ENCODE results near the gene ZNF558. TPM values are rescaled to one million over a fixed set of nuclear protein-coding genes. Genes with fewer than 3 reads are reported as not detected.

Gene ZNF558
- total RNA-seq, 2 donors from 2014 or later: 13.2 to 22.4 TPM

- ATAC-seq (no peak), DNase-seq (no peak)
- Histone ChIP-seq H3K27ac (no peak overlapping the region), H3K36me3 (replicated peaks in 1 of 2; ENCODE audit: insufficient read depth in 1 of 2, low read depth in 2 of 2) (no peaks in the 10 kb centered on the region), H3K4me1 (no peaks in the 10 kb centered on the region), H3K4me3 (no peak overlapping the region), H3K27me3 (no peaks in the 10 kb centered on the region), H3K9me3 (no peaks in the 10 kb centered on the region)
- intact Hi-C loops (cut with DNase I): no loop called here
- TF ChIP-seq POLR2A (IDR thresholded peaks at IDR 0.05): no peak
Observed at GRCh38 chr19:8866344-8866743, 34.2 kb upstream of the ZNF558 start.

DNA sequence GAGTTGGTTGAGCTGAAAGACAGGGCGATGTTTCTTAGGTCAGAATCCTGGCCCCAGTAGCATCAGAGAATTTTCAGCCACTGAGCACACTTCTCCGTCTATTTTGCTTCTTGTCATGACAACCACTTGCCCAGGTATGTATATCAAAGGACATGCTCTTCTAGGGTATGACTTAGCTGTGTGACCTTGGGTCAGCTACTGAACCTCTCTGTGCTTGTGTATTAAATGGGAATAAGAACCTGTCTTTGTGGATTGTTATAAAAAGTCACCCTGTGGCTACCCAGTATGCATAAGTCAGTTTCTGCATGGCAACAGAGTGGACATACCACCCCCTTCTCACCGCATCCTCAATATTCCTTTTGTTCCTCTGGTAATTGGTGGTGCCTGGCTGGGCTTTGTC lies 26.2 kb upstream of the ZNF558 start:
- no peak for ATAC-seq
- TF ChIP-seq POLR2A (IDR thresholded peaks at IDR 0.05): no peak
- Histone ChIP-seq H3K4me1 (no peaks in the 10 kb centered on the region), H3K9me3 (no peaks in the 10 kb centered on the region), H3K27ac (no peak overlapping the region), H3K27me3 (no peaks in the 10 kb centered on the region), H3K36me3 (replicated peaks in 1 of 2; ENCODE audit: insufficient read depth in 1 of 2, low read depth in 2 of 2) (no peaks in the 10 kb centered on the region), H3K4me3 (no peak overlapping the region)
- WGBS, 2 donors: 70 to 73% methylated on average over 3 of the region's 3 CpGs
- no peak for DNase-seq
- intact Hi-C loops (cut with DNase I): no loop called here

GRCh38 chr19:8850488-8850887 lies 18.4 kb upstream of the ZNF558 start:
- Histone ChIP-seq H3K36me3 (replicated peaks in 1 of 2; ENCODE audit: insufficient read depth in 1 of 2, low read depth in 2 of 2) (no peaks in the 10 kb centered on the region), H3K27me3 (no peaks in the 10 kb centered on the region), H3K27ac (no peak overlapping the region), H3K4me3 (no peak overlapping the region), H3K9me3 (peaks cover 0 to 11% (median 0%) of the 10 kb centered on the region in 3 donors), H3K4me1 (no peaks in the 10 kb centered on the region)
- WGBS, 2 donors: 85 to 93% methylated on average over 3 of the region's 3 CpGs
- intact Hi-C loops (cut with DNase I): no loop called here
- TF ChIP-seq, protein P1, sequence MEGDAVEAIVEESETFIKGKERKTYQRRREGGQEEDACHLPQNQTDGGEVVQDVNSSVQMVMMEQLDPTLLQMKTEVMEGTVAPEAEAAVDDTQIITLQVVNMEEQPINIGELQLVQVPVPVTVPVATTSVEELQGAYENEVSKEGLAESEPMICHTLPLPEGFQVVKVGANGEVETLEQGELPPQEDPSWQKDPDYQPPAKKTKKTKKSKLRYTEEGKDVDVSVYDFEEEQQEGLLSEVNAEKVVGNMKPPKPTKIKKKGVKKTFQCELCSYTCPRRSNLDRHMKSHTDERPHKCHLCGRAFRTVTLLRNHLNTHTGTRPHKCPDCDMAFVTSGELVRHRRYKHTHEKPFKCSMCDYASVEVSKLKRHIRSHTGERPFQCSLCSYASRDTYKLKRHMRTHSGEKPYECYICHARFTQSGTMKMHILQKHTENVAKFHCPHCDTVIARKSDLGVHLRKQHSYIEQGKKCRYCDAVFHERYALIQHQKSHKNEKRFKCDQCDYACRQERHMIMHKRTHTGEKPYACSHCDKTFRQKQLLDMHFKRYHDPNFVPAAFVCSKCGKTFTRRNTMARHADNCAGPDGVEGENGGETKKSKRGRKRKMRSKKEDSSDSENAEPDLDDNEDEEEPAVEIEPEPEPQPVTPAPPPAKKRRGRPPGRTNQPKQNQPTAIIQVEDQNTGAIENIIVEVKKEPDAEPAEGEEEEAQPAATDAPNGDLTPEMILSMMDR (IDR thresholded peaks at IDR 0.05): no peak
- TF ChIP-seq POLR2A (IDR thresholded peaks at IDR 0.05): no peak
- no peak for ATAC-seq
- DNase-seq: no peak

DNA sequence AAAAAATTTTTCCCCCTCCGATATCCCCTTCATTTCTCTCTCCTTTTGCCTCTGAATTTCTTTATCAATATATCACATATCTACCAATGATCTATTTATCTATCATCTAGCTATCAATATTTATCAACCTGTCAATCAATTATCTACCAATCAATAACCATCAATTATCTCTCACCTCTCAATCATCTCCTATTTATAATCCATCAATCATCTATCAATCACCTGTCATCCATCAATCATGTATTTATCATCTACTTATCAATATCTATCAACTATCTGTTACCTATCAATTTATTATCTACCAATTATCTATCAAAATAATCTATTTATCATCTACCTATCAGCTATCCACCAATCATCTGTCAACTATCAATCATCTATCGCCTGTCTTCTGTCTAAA lies 17.1 kb upstream of the ZNF558 start:
- ATAC-seq: no peak
- H3K27me3 ChIP-seq: no peaks in the 10 kb centered on the region
- TF ChIP-seq, protein P1 (IDR thresholded peaks at IDR 0.05): no peak
- TF ChIP-seq POLR2A (IDR thresholded peaks at IDR 0.05): no peak
- H3K9me3 ChIP-seq: peaks cover 0 to 11% (median 0%) of the 10 kb centered on the region in 3 donors
- no peak overlapping the region for H3K27ac ChIP-seq
- WGBS, 2 donors: 89 to 97% methylated on average over 2 of the region's 2 CpGs
- no peaks in the 10 kb centered on the region for H3K36me3 ChIP-seq (replicated peaks in 1 of 2; ENCODE audit: insufficient read depth in 1 of 2, low read depth in 2 of 2)
- intact Hi-C loops (cut with DNase I): no loop called here
- no peak overlapping the region for H3K4me3 ChIP-seq
- DNase-seq: no peak
- no peaks in the 10 kb centered on the region for H3K4me1 ChIP-seq

GRCh38 chr19:8846819-8847218 lies 14.7 kb upstream of the ZNF558 start:
- Histone ChIP-seq H3K9me3 (peaks cover 0 to 11% (median 0%) of the 10 kb centered on the region in 3 donors), H3K36me3 (replicated peaks in 1 of 2; ENCODE audit: insufficient read depth in 1 of 2, low read depth in 2 of 2) (no peaks in the 10 kb centered on the region), H3K4me1 (no peaks in the 10 kb centered on the region), H3K27me3 (no peaks in the 10 kb centered on the region), H3K4me3 (no peak overlapping the region), H3K27ac (no peak overlapping the region)
- intact Hi-C loops (cut with DNase I): no loop called here
- TF ChIP-seq POLR2A (IDR thresholded peaks at IDR 0.05): no peak
- TF ChIP-seq, protein P1 (IDR thresholded peaks at IDR 0.05): no peak
- no peak for ATAC-seq
- DNase-seq: no peak
- WGBS, 2 donors: 61 to 71% methylated on average over 1 to 3 of the region's 3 CpGs

- Histone ChIP-seq H3K27me3 (no peaks in the 10 kb centered on the region), H3K36me3 (replicated peaks in 1 of 2; ENCODE audit: insufficient read depth in 1 of 2, low read depth in 2 of 2) (no peaks in the 10 kb centered on the region), H3K9me3 (no peaks in the 10 kb centered on the region), H3K4me1 (no peaks in the 10 kb centered on the region), H3K4me3 (no peak overlapping the region), H3K27ac (no peak overlapping the region)
- DNase-seq (no peak), ATAC-seq (no peak)
- 73 to 83% methylated on average over 5 of the region's 5 CpGs for WGBS, 2 donors
- TF ChIP-seq, protein P1 (IDR thresholded peaks at IDR 0.05): no peak
- TF ChIP-seq POLR2A (IDR thresholded peaks at IDR 0.05): no peak
- intact Hi-C loops (cut with DNase I): no loop called here
Observed at GRCh38 chr19:8840708-8841107, 8.6 kb upstream of the ZNF558 start.
